HCT116 (cell line): ENCODE results near the gene TMEM243. TPM values are rescaled to one million over a fixed set of nuclear protein-coding genes. Genes with fewer than 3 reads are reported as not detected.

ENCODE experiments used
- ATAC-seq: fragments of 200-7000 bp; cut with Tn5 transposase; 2 replicates; pipeline ENCODE4 v1.9.1; 2020; ENCODE audit warnings: mild to moderate bottlenecking, moderate library complexity
- BruUV-seq: library from RNA; stranded (reverse); fragments of 400-500 nt; replicated peaks from 2 replicates; lab custom pipeline; 2021; lab: Mats Ljungman, UMichigan
- CTCF ChIA-PET: fragments of 300-600 bp; sonication (Branson Sonifier 250); formaldehyde crosslinking; loops from one replicate; lab custom pipeline; 2021; ENCODE audit warnings: antibody characterized with exemption; lab: Charles Lee
- POLR2A ChIA-PET: fragments of 300-600, 350-600 bp; sonication (Branson Sonifier 250); formaldehyde crosslinking; loops from one replicate; lab custom pipeline; 2021; ENCODE audit warnings: antibody characterized with exemption; lab: Charles Lee
- RAD21 ChIA-PET, 2 experiments: fragments of 300-600 bp; sonication (Branson Sonifier 250); formaldehyde crosslinking; loops; one replicate each; lab custom pipeline; 2023; ENCODE audit warnings: low total read pairs in 2 of 2; ENCODE audit not compliant: uncharacterized antibody in 2 of 2, unreplicated experiment in 2 of 2, low non-redundant PET in 1 of 2; lab: Charles Lee
- DNase-seq: peaks from one replicate; pipeline ENCODE4 v3.0.0-alpha.2; 2010; ENCODE audit warnings: low read depth, low spot score
- H2AFZ ChIP-seq: fragments of 200-600 bp; shearing (Covaris generic), sonication (generic); 2 replicates; pipeline ENCODE4 v1.6.1; 2017; ENCODE audit warnings: low read depth, mixed run types, mixed read lengths, antibody characterized with exemption, low read length; ENCODE audit not compliant: poor library complexity, severe bottlenecking
- H3K27ac ChIP-seq: 2 replicates; pipeline ENCODE4 v1.5.1; 2012; ENCODE audit warnings: low read depth, low read length
- H3K27me3 ChIP-seq: fragments of 200-600 bp; sonication (generic); 2 replicates; pipeline ENCODE4 v1.6.1; 2016; ENCODE audit warnings: mixed run types, low read length, mixed read lengths; ENCODE audit not compliant: insufficient read depth
- H3K36me3 ChIP-seq, 2 experiments: fragments of 200-500 bp in 1 of 2; fragments of 200-600 bp in 1 of 2; sonication (Bioruptor generic) in 1 of 2; sonication (generic) in 1 of 2; 2 replicates each; pipeline versions ENCODE4 v1.5.1 to v1.6.1; 2014 to 2016; ENCODE audit warnings: low read length in 2 of 2, inconsistent platforms in 1 of 2, mixed read lengths in 1 of 2, mixed run types in 1 of 2; ENCODE audit not compliant: insufficient read depth in 2 of 2, control insufficient read depth in 1 of 2
- H3K4me1 ChIP-seq, 2 experiments: fragments of 200-600 bp in 1 of 2; sonication (generic) in 1 of 2; 2 replicates each; pipeline versions ENCODE4 v1.5.1 to v1.6.1; 2012 to 2017; ENCODE audit warnings: low read length in 2 of 2, inconsistent platforms in 1 of 2, mild to moderate bottlenecking in 1 of 2, mixed read lengths in 1 of 2, mixed run types in 1 of 2, moderate library complexity in 1 of 2; ENCODE audit not compliant: insufficient read depth in 2 of 2, control insufficient read depth in 1 of 2
- H3K4me2 ChIP-seq: fragments of 200-600 bp; sonication (generic); 2 replicates; pipeline ENCODE4 v1.6.1; 2017; ENCODE audit warnings: mixed run types, low read length, mixed read lengths
- H3K4me3 ChIP-seq, 2 experiments: fragments of 200-600 bp in 1 of 2; sonication (generic) in 1 of 2; replicated peaks in 1 of 2; 2 replicates each; pipeline ENCODE4 v1.5.1; 2011 to 2016; ENCODE audit warnings: low read length in 2 of 2, control low read depth in 1 of 2, low read depth in 1 of 2, mild to moderate bottlenecking in 1 of 2, mixed read lengths in 1 of 2, mixed run types in 1 of 2
- H3K79me2 ChIP-seq: fragments of 200-600 bp; sonication (generic); 2 replicates; pipeline ENCODE4 v1.6.1; 2017; ENCODE audit warnings: mild to moderate bottlenecking, mixed run types, low read length, moderate library complexity, mixed read lengths; ENCODE audit not compliant: insufficient read depth
- H3K9ac ChIP-seq: fragments of 200-600 bp; sonication (generic); 2 replicates; pipeline ENCODE4 v1.6.1; 2016; ENCODE audit warnings: low read length, mixed read lengths
- H3K9me2 ChIP-seq: fragments of 200-600 bp; sonication (generic), shearing (Covaris generic); 2 replicates; pipeline ENCODE4 v1.6.1; 2017; ENCODE audit warnings: mixed run types, mild to moderate bottlenecking, moderate library complexity; ENCODE audit not compliant: insufficient read depth
- H3K9me3 ChIP-seq, 2 experiments: fragments of 200-500 bp in 1 of 2; fragments of 200-600 bp in 1 of 2; sonication (Bioruptor generic) in 1 of 2; sonication (generic) in 1 of 2; 2 replicates each; pipeline ENCODE4 v1.6.1; 2014 to 2017; ENCODE audit warnings: low read length in 2 of 2, mixed read lengths in 2 of 2, inconsistent platforms in 1 of 2, low read depth in 1 of 2, mild to moderate bottlenecking in 1 of 2, mixed run types in 1 of 2, moderate library complexity in 1 of 2; ENCODE audit not compliant: control insufficient read depth in 1 of 2, insufficient read depth in 1 of 2
- H4K20me1 ChIP-seq: fragments of 200-600 bp; sonication (generic), shearing (Covaris generic); 2 replicates; pipeline ENCODE4 v1.6.1; 2017; ENCODE audit warnings: mixed run types, mild to moderate bottlenecking, moderate library complexity; ENCODE audit not compliant: insufficient read depth
- CBX3 ChIP-seq: IDR thresholded peaks from 2 replicates; pipeline ENCODE4 v1.6.1; 2012; ENCODE audit warnings: low read depth
- CEBPB ChIP-seq: IDR thresholded peaks from 2 replicates; pipeline ENCODE4 v1.6.1; 2012; ENCODE audit warnings: low read depth
- CTCF ChIP-seq, 3 experiments: fragments of 200-600 bp in 1 of 3; sonication (generic) in 1 of 3; IDR thresholded peaks in 2 of 3; conservative IDR thresholded peaks in 1 of 3; 2 replicates each; pipeline ENCODE4 v1.5.1; 2012 to 2017; ENCODE audit warnings: low read depth in 2 of 3, low read length in 2 of 3, antibody characterized with exemption in 1 of 3, borderline replicate concordance in 1 of 3, control low read depth in 1 of 3, mild to moderate bottlenecking in 1 of 3, mixed read lengths in 1 of 3, mixed run types in 1 of 3, moderate library complexity in 1 of 3; ENCODE audit not compliant: insufficient read depth in 1 of 3
- EGR1 ChIP-seq: IDR thresholded peaks from 2 replicates; pipeline ENCODE4 v1.6.1; 2012; ENCODE audit warnings: low read depth
- ELF1 ChIP-seq: IDR thresholded peaks from 2 replicates; pipeline ENCODE4 v1.6.1; 2012; ENCODE audit warnings: low read depth, borderline replicate concordance
- EZH2phosphoT487 ChIP-seq: fragments of 200-600 bp; IDR thresholded peaks from 2 replicates; pipeline ENCODE4 v1.6.1; 2018; ENCODE audit warnings: antibody characterized with exemption, borderline replicate concordance
- FOSL1 ChIP-seq: IDR thresholded peaks from 2 replicates; pipeline ENCODE4 v1.6.1; 2012; ENCODE audit warnings: low read depth
- JUND ChIP-seq: IDR thresholded peaks from 2 replicates; pipeline ENCODE4 v1.6.1; 2012
- POLR2A ChIP-seq: IDR thresholded peaks from 2 replicates; pipeline ENCODE4 v1.7.0; 2011; ENCODE audit warnings: borderline replicate concordance; ENCODE audit not compliant: insufficient read depth, insufficient read length; ENCODE audit errors: extremely low read depth
- POLR2AphosphoS5 ChIP-seq: IDR thresholded peaks from 2 replicates; pipeline ENCODE4 v1.6.1; 2011; ENCODE audit warnings: mild to moderate bottlenecking, low read depth, low read length, moderate library complexity
- SIN3A ChIP-seq: IDR thresholded peaks from 2 replicates; pipeline ENCODE4 v1.6.1; 2012; ENCODE audit warnings: low read depth
- SP1 ChIP-seq: IDR thresholded peaks from 2 replicates; pipeline ENCODE4 v1.6.1; 2012; ENCODE audit warnings: low read depth
- SRF ChIP-seq: IDR thresholded peaks from 2 replicates; pipeline ENCODE4 v1.6.1; 2012; ENCODE audit warnings: low read depth
- TCF7L2 ChIP-seq: IDR thresholded peaks from 2 replicates; pipeline ENCODE4 v1.7.0; 2011; ENCODE audit warnings: borderline replicate concordance, inconsistent platforms; ENCODE audit not compliant: insufficient read depth, insufficient read length; ENCODE audit errors: extremely low read depth
- YY1 ChIP-seq: IDR thresholded peaks from 2 replicates; pipeline ENCODE4 v1.6.1; 2011; ENCODE audit warnings: low read length, low read depth, moderate library complexity, mild to moderate bottlenecking; ENCODE audit not compliant: insufficient replicate concordance; ENCODE audit errors: extremely low read depth
- intact Hi-C: fragments of 100-400 bp; cut with micrococcal nuclease; formaldehyde crosslinking; loops from 2 replicates; pipeline ENCODE4 v1.10.0; 2022
- total RNA-seq: library from RNA; stranded (reverse); gene quantifications from one replicate; pipeline ENCODE4 v1.2.1, GENCODE V29; 2021; ENCODE audit not compliant: unreplicated experiment
- TF ChIP-seq, protein P1 (sequence below): IDR thresholded peaks from 2 replicates; pipeline ENCODE4 v1.6.1; 2012; ENCODE audit warnings: low read depth
- TF ChIP-seq, protein P2 (sequence below): IDR thresholded peaks from 2 replicates; pipeline ENCODE4 v1.6.1; 2012

The TMEM243 gene
- total RNA-seq, 1 experiment from 2014 or later = 23.3 TPM

DNA sequence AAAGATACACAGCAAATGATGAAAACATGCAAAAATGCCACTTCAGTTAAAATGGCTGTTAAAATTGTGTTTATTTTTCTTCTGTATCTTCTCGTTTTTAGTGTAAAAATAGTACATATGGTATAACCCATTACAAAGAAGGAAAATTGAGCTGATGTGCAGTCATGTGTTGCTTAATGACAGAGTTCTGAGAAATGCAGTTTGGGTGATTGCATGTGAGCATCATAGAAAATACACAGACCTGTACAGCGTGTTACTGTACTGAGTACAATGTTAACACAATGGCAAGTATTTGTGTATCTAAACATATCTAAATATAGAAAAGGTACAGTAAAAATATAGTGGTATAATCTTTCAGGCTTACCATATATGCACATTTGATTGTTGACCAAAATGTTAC is 60.0 kb downstream of the TMEM243 start:
- no peak overlapping the region for H3K4me3 ChIP-seq
- TF ChIP-seq CEBPB = no peak
- ChIA-PET POLR2A (no interaction called here), RAD21 (no interaction called here), CTCF (no interaction called here)
- H3K4me2 ChIP-seq = no peak overlapping the region
- no peaks in the 10 kb centered on the region for H3K4me1 ChIP-seq
- no peaks in the 10 kb centered on the region for H3K9me2 ChIP-seq
- no peak overlapping the region for H3K9ac ChIP-seq
- intact Hi-C loops = no loop called here
- DNase-seq = no peak
- no peaks in the 10 kb centered on the region for H3K27me3 ChIP-seq
- H4K20me1 ChIP-seq = no peaks in the 10 kb centered on the region
- no peaks in the 10 kb centered on the region for H3K9me3 ChIP-seq
- peaks cover 81% of the 10 kb centered on the region for H3K79me2 ChIP-seq
- no peak overlapping the region for H2AFZ ChIP-seq
- no TSS peak for BruUV-seq
- H3K27ac ChIP-seq = no peak overlapping the region
- peaks cover 0 to 11% of the 10 kb centered on the region in 2 experiments; a peak in 3 of 4 replicates for H3K36me3 ChIP-seq
- ATAC-seq = no peak

GRCh38 chr7:87156709-87157108 is 62.8 kb downstream of the TMEM243 start:
- Histone ChIP-seq H3K9me3 (no peaks in the 10 kb centered on the region), H4K20me1 (no peaks in the 10 kb centered on the region), H3K36me3 (peaks cover 0 to 3% of the 10 kb centered on the region in 2 experiments; a peak in 1 of 4 replicates), H3K27ac (no peak overlapping the region), H3K4me2 (no peak overlapping the region), H3K9ac (no peak overlapping the region), H3K4me3 (no peak overlapping the region), H3K27me3 (no peaks in the 10 kb centered on the region), H2AFZ (no peak overlapping the region), H3K4me1 (peaks cover 5 to 11% of the 10 kb centered on the region in 2 experiments; a peak in 2 of 4 replicates), H3K9me2 (no peaks in the 10 kb centered on the region), H3K79me2 (peaks cover 83% of the 10 kb centered on the region)
- no peak for DNase-seq
- BruUV-seq = no TSS peak
- POLR2A ChIA-PET = no interaction called here
- intact Hi-C loops = no loop called here
- no peak for ATAC-seq
- RAD21 ChIA-PET = no interaction called here
- CTCF ChIA-PET = no interaction called here
- TF ChIP-seq CBX3 = no peak
- no peak for TF ChIP-seq CTCF (IDR thresholded peaks at IDR 0.05 in 2 of 3, conservative IDR thresholded peaks at IDR 0.05 in 1 of 3; ENCODE audit: borderline replicate concordance in 1 of 3, insufficient read depth in 1 of 3, low read depth in 2 of 3, low read length in 2 of 3)
- TF ChIP-seq JUND = no peak
- TF ChIP-seq, protein P1, sequence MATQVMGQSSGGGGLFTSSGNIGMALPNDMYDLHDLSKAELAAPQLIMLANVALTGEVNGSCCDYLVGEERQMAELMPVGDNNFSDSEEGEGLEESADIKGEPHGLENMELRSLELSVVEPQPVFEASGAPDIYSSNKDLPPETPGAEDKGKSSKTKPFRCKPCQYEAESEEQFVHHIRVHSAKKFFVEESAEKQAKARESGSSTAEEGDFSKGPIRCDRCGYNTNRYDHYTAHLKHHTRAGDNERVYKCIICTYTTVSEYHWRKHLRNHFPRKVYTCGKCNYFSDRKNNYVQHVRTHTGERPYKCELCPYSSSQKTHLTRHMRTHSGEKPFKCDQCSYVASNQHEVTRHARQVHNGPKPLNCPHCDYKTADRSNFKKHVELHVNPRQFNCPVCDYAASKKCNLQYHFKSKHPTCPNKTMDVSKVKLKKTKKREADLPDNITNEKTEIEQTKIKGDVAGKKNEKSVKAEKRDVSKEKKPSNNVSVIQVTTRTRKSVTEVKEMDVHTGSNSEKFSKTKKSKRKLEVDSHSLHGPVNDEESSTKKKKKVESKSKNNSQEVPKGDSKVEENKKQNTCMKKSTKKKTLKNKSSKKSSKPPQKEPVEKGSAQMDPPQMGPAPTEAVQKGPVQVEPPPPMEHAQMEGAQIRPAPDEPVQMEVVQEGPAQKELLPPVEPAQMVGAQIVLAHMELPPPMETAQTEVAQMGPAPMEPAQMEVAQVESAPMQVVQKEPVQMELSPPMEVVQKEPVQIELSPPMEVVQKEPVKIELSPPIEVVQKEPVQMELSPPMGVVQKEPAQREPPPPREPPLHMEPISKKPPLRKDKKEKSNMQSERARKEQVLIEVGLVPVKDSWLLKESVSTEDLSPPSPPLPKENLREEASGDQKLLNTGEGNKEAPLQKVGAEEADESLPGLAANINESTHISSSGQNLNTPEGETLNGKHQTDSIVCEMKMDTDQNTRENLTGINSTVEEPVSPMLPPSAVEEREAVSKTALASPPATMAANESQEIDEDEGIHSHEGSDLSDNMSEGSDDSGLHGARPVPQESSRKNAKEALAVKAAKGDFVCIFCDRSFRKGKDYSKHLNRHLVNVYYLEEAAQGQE = no peak
- TF ChIP-seq, protein P2, sequence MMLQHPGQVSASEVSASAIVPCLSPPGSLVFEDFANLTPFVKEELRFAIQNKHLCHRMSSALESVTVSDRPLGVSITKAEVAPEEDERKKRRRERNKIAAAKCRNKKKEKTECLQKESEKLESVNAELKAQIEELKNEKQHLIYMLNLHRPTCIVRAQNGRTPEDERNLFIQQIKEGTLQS = no peak
- TF ChIP-seq SRF = no peak
- TF ChIP-seq ELF1 = no peak
- no peak for TF ChIP-seq SIN3A
- TF ChIP-seq EZH2phosphoT487 = no peak
- no peak for TF ChIP-seq SP1
- no peak for TF ChIP-seq TCF7L2
- no peak for TF ChIP-seq YY1
- TF ChIP-seq POLR2AphosphoS5 = no peak
- no peak for TF ChIP-seq CEBPB
- TF ChIP-seq POLR2A = no peak
- no peak for TF ChIP-seq EGR1
- TF ChIP-seq FOSL1 = no peak
